HG03097 (cell line): ENCODE data around the gene EPS8L1.
"Not testable (repeated sequence)": the region's sequence is repeated elsewhere in the genome, so short reads cannot be mapped to it uniquely, and the experiment has no call there.

ENCODE experiments used
- ATAC-seq: cut with Tn5 transposase; IDR thresholded peaks from one replicate; pipeline ENCODE4 v1.9.1; 2021; ENCODE audit not compliant: unreplicated experiment, low FRiP score

Gene EPS8L1

GRCh38 chr19:55092423-55093318 is 17.0 kb downstream of the EPS8L1 start:
- ATAC-seq: no peak

- no peak for ATAC-seq
These were observed 19.0 kb downstream of the EPS8L1 start for GRCh38 chr19:55094456-55095259.

- ATAC-seq: no peak
These were observed 19.8 kb downstream of the EPS8L1 start for GRCh38 chr19:55095260-55096060.

- ATAC-seq: no peak
These were observed 20.5 kb downstream of the EPS8L1 start for GRCh38 chr19:55096061-55096701.

GRCh38 chr19:55097864-55098715 is 22.4 kb downstream of the EPS8L1 start:
- no peak for ATAC-seq

- no peak for ATAC-seq
These were observed 23.3 kb downstream of the EPS8L1 start for GRCh38 chr19:55098716-55099556.

- ATAC-seq: no peak
These were observed 24.2 kb downstream of the EPS8L1 start for GRCh38 chr19:55099557-55100506.

GRCh38 chr19:55101261-55101660 is 25.6 kb downstream of the EPS8L1 start:
- ATAC-seq: no peak

- ATAC-seq: no peak
These were observed 27.5 kb downstream of the EPS8L1 start for GRCh38 chr19:55103190-55103589.

GRCh38 chr19:55105237-55105636 is 29.6 kb downstream of the EPS8L1 start:
- ATAC-seq: no peak

- ATAC-seq: no peak
These were observed 30.9 kb downstream of the EPS8L1 start for GRCh38 chr19:55106591-55106990.

- not testable (repeated sequence) for ATAC-seq
These were observed 31.6 kb downstream of the EPS8L1 start for GRCh38 chr19:55107252-55107651.

GRCh38 chr19:55109527-55110291 is 34.0 kb downstream of the EPS8L1 start:
- no peak for ATAC-seq

GRCh38 chr19:55111238-55111831 is 35.7 kb downstream of the EPS8L1 start:
- ATAC-seq: no peak

GRCh38 chr19:55112246-55112776 is 36.6 kb downstream of the EPS8L1 start:
- no peak for ATAC-seq
